GM23248 (cell line): ENCODE measurements around the gene CD151.

Source experiments
- EZH2 ChIP-seq: fragments of 200-600 bp; sonication (generic); IDR thresholded peaks from 2 replicates; pipeline ENCODE4 v1.6.1; 2018; ENCODE audit warnings: antibody characterized with exemption, mild to moderate bottlenecking; ENCODE audit not compliant: insufficient read depth, poor library complexity, severe bottlenecking
- EZH2phosphoT487 ChIP-seq: fragments of 200-600 bp; sonication (generic); IDR thresholded peaks from 2 replicates; pipeline ENCODE4 v1.6.1; 2018; ENCODE audit warnings: antibody characterized with exemption, moderate library complexity, mild to moderate bottlenecking, low read depth; ENCODE audit not compliant: insufficient read depth

GRCh38 chr11:873706-874105 is 41.0 kb downstream of the CD151 start:
- TF ChIP-seq EZH2 (no peak), EZH2phosphoT487 (no peak)
